SK-N-SH treated with all-trans-retinoic acid at 6 μM for 48 hours (cell line): Measurements from ENCODE around the gene ABCA1.

Experiments used
- CSRNP3 ChIP-seq: fragments of 250-450 bp; sonication (Bioruptor Pico); IDR thresholded peaks from 2 replicates; pipeline ENCODE4 v1.5.1; 2021; ENCODE audit warnings: mild to moderate bottlenecking, moderate library complexity
- GLIS3 ChIP-seq: fragments of 250-450 bp; sonication (Bioruptor Pico); IDR thresholded peaks from 2 replicates; pipeline ENCODE4 v1.5.0; 2020; ENCODE audit warnings: mild to moderate bottlenecking, moderate library complexity
- PATZ1 ChIP-seq: fragments of 250-450 bp; sonication (Bioruptor Pico); IDR thresholded peaks from 2 replicates; pipeline ENCODE4 v1.8.0; 2020; ENCODE audit warnings: mild to moderate bottlenecking, moderate library complexity, borderline replicate concordance

- TF ChIP-seq PATZ1 (no peak), GLIS3 (CRISPR knock-in tag) (no peak), CSRNP3 (CRISPR knock-in tag) (no peak)
Observed at GRCh38 chr9:104819033-104819432, 108.9 kb downstream of the ABCA1 start.
